ENCODE measurements around the gene TFEB.

Gene TFEB

GRCh38 chr6:41736800-41737555 lies 1.6 kb upstream of the TFEB start:
- no peak for DNase-seq

GRCh38 chr6:41736186-41736733 lies 852 bp upstream of the TFEB start:
- DNase-seq: no peak

GRCh38 chr6:41734666-41735426 lies 562 bp downstream of the TFEB start:
- peak; percentile 42 for DNase-seq

- DNase-seq: peak; percentile 53
These were observed 1.4 kb downstream of the TFEB start for GRCh38 chr6:41733707-41734665.

- no peak for DNase-seq
These were observed 2.1 kb downstream of the TFEB start for GRCh38 chr6:41733360-41733706.

GRCh38 chr6:41732591-41733359 lies 2.6 kb downstream of the TFEB start:
- DNase-seq: no peak

GRCh38 chr6:41732149-41732548 lies 3.3 kb downstream of the TFEB start:
- DNase-seq: no peak

- no peak for DNase-seq
These were observed 3.8 kb downstream of the TFEB start for GRCh38 chr6:41731561-41732086.

- DNase-seq: peak; percentile 50
These were observed 4.6 kb downstream of the TFEB start for GRCh38 chr6:41730531-41731436.

- DNase-seq: no peak
These were observed 5.8 kb downstream of the TFEB start for GRCh38 chr6:41729624-41730023.

- no peak for DNase-seq
These were observed 6.5 kb downstream of the TFEB start for GRCh38 chr6:41728954-41729353.

- DNase-seq: no peak
These were observed 7.1 kb downstream of the TFEB start for GRCh38 chr6:41728073-41728936.

GRCh38 chr6:41727705-41728072 lies 7.7 kb downstream of the TFEB start:
- no peak for DNase-seq

- no peak for DNase-seq
These were observed 8.5 kb downstream of the TFEB start for GRCh38 chr6:41726876-41727275.

GRCh38 chr6:41724586-41725501 lies 10.6 kb downstream of the TFEB start:
- no peak for DNase-seq

GRCh38 chr6:41724228-41724580 lies 11.2 kb downstream of the TFEB start:
- DNase-seq: no peak

GRCh38 chr6:41723530-41724227 lies 11.7 kb downstream of the TFEB start:
- DNase-seq: peak; percentile 76

GRCh38 chr6:41722969-41723529 lies 12.4 kb downstream of the TFEB start:
- DNase-seq: no peak
